ENCODE data around the gene LAMC3.

Gene LAMC3

DNA sequence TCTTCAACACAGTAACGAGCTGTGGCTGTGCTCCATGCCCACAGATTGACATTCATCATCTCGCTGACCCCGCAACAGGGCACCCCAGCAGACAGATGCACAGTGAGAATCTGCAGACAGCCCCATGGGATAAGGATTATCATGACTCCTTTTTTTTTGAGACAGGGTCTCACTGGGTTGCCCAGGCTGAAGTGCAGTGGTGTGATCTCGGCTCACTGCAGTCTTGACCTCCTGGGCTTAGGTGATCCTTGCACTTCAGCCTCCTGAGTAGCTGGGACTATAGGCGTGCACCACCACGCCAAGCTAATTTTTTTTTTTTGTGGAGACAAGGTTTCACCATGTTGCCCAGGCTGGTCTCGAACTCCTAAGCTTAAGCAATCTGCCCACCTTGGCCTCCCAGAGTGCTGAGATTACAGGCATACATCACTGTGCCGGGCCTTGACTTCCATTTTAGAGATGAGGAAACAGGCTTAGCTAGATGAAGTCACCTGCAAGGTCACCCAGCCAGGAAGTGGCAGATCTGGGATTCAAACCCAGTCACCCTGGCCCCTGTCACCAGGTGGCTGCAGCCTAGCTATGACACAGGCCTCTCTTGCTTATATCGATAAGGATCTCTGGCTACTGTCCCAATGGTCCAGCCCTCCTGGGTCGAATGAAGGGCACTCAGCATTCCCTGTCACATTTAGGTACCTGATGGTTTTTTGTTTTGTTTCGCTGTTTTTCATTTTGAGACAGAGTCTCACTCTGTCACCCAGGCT is 92.4 kb downstream of the LAMC3 start:
- H3K4me1 ChIP-seq (ENCODE audit: low read depth, poor library complexity, severe bottlenecking): no peaks in the 10 kb centered on the region
- no peaks in the 10 kb centered on the region for H4K20me1 ChIP-seq (ENCODE audit: insufficient read depth)
- H2AFZ ChIP-seq (ENCODE audit: low read depth): no peak overlapping the region
- H3K4me2 ChIP-seq: no peak overlapping the region
- H3K9ac ChIP-seq: no peak overlapping the region
- no peaks in the 10 kb centered on the region for H3K36me3 ChIP-seq (ENCODE audit: insufficient read depth)
- no peaks in the 10 kb centered on the region for H3K79me2 ChIP-seq (ENCODE audit: insufficient read depth, low read depth)
- TF ChIP-seq, protein P1, sequence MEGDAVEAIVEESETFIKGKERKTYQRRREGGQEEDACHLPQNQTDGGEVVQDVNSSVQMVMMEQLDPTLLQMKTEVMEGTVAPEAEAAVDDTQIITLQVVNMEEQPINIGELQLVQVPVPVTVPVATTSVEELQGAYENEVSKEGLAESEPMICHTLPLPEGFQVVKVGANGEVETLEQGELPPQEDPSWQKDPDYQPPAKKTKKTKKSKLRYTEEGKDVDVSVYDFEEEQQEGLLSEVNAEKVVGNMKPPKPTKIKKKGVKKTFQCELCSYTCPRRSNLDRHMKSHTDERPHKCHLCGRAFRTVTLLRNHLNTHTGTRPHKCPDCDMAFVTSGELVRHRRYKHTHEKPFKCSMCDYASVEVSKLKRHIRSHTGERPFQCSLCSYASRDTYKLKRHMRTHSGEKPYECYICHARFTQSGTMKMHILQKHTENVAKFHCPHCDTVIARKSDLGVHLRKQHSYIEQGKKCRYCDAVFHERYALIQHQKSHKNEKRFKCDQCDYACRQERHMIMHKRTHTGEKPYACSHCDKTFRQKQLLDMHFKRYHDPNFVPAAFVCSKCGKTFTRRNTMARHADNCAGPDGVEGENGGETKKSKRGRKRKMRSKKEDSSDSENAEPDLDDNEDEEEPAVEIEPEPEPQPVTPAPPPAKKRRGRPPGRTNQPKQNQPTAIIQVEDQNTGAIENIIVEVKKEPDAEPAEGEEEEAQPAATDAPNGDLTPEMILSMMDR (conservative IDR thresholded peaks at IDR 0.05; ENCODE audit: low read depth, low read length): no peak
- no peak overlapping the region for H3K4me3 ChIP-seq (IDR thresholded peaks at IDR 0.05; ENCODE audit: insufficient read depth, low read depth, low read length)
- H3K27me3 ChIP-seq (ENCODE audit: insufficient read depth, low read depth): peaks cover 9% of the 10 kb centered on the region; the same call in 1 of the 2 replicates
- H3K27ac ChIP-seq: no peak overlapping the region

- Histone ChIP-seq H3K79me2 (ENCODE audit: insufficient read depth, low read depth) (no peaks in the 10 kb centered on the region), H4K20me1 (ENCODE audit: insufficient read depth) (no peaks in the 10 kb centered on the region), H2AFZ (ENCODE audit: low read depth) (no peak overlapping the region), H3K4me2 (no peak overlapping the region), H3K4me3 (IDR thresholded peaks at IDR 0.05; ENCODE audit: insufficient read depth, low read depth, low read length) (no peak overlapping the region), H3K4me1 (ENCODE audit: low read depth, poor library complexity, severe bottlenecking) (no peaks in the 10 kb centered on the region), H3K36me3 (ENCODE audit: insufficient read depth) (no peaks in the 10 kb centered on the region), H3K9ac (no peak overlapping the region), H3K27ac (no peak overlapping the region), H3K27me3 (ENCODE audit: insufficient read depth, low read depth) (peaks cover 9% of the 10 kb centered on the region; the same call in 1 of the 2 replicates)
- TF ChIP-seq, protein P1 (conservative IDR thresholded peaks at IDR 0.05; ENCODE audit: low read depth, low read length): no peak
Measured at GRCh38 chr9:131103024-131103423, 94.0 kb downstream of the LAMC3 start.

GRCh38 chr9:131103535-131103934 is 94.6 kb downstream of the LAMC3 start:
- Histone ChIP-seq H2AFZ (ENCODE audit: low read depth) (no peak overlapping the region), H3K4me1 (ENCODE audit: low read depth, poor library complexity, severe bottlenecking) (no peaks in the 10 kb centered on the region), H4K20me1 (ENCODE audit: insufficient read depth) (no peaks in the 10 kb centered on the region), H3K9ac (no peak overlapping the region), H3K36me3 (ENCODE audit: insufficient read depth) (no peaks in the 10 kb centered on the region), H3K79me2 (ENCODE audit: insufficient read depth, low read depth) (no peaks in the 10 kb centered on the region), H3K27me3 (ENCODE audit: insufficient read depth, low read depth) (peaks cover 4% of the 10 kb centered on the region; the same call in 1 of the 2 replicates), H3K4me3 (IDR thresholded peaks at IDR 0.05; ENCODE audit: insufficient read depth, low read depth, low read length) (no peak overlapping the region), H3K4me2 (no peak overlapping the region), H3K27ac (no peak overlapping the region)
- TF ChIP-seq, protein P1 (conservative IDR thresholded peaks at IDR 0.05; ENCODE audit: low read depth, low read length): no peak

DNA sequence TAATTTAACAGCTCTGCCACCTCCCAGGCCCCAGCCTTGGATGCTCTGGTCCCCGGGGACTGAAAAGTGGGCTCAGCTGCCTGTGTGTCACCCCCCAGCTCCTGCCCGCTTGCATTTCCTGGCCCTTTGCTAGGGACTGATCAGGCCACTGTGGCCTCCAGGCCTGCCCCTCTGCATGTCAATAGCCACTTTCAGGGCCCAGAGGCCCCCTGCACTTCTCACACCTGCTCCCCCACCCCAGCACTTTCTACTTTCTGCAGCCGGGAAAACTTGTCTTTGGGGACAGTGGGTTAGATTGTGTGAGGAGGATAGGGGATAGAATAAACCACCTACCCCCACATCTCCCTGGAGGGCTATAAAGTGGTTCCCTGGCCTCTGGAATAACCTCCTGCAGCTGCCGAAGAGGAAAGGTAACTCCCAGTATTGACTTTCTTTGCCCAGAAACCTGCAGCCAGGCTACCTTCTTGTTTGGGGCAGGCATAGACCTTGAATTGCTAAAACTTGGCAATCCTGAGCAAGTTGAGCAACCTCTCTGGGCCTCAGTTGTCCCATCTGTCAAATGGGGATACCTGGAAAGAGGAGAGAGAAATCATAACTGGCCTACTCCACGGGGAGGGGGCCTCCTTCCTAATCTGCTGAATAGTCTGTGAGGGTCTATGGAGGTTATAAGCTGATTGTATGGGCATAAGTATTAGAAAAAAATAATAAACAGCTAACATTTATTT is 95.2 kb downstream of the LAMC3 start:
- Histone ChIP-seq H3K4me3 (IDR thresholded peaks at IDR 0.05; ENCODE audit: insufficient read depth, low read depth, low read length) (no peak overlapping the region), H2AFZ (ENCODE audit: low read depth) (no peak overlapping the region), H3K9ac (no peak overlapping the region), H4K20me1 (ENCODE audit: insufficient read depth) (no peaks in the 10 kb centered on the region), H3K79me2 (ENCODE audit: insufficient read depth, low read depth) (no peaks in the 10 kb centered on the region), H3K27ac (no peak overlapping the region), H3K27me3 (ENCODE audit: insufficient read depth, low read depth) (no peaks in the 10 kb centered on the region), H3K36me3 (ENCODE audit: insufficient read depth) (no peaks in the 10 kb centered on the region), H3K4me1 (ENCODE audit: low read depth, poor library complexity, severe bottlenecking) (no peaks in the 10 kb centered on the region), H3K4me2 (no peak overlapping the region)
- TF ChIP-seq, protein P1 (conservative IDR thresholded peaks at IDR 0.05; ENCODE audit: low read depth, low read length): no peak

Measured in KMS-11 (cell line).